NCI-H1694 treated with DMSO at 0.1 percent for 48 hours (cell line): ENCODE measurements around the gene PACS2.

ENCODE experiments used
- DNase-seq: peaks from one replicate; lab custom pipeline; 2025; lab: John Stamatoyannopoulos, UW

Gene PACS2

DNA sequence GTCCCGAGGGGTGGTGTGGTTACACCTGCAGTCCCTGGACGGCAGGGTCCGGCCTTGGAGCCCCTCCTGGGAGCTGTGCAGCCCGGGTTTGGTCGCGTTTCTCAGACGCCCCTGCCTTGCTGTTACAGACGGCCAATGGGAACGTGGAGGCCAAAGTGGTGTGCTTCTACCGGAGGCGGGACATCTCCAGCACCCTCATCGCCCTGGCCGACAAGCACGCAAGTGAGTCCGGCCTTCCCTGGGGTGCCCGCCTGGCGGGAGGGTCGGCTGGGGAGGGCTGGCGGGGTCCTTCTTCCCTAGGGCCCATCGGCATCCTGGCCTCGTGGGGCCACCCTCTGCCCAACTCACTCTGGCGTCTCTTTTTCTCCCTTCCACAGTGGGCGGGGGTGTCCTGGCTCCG lies 130.7 kb downstream of the PACS2 start:
- DNase-seq: no peak

DNA sequence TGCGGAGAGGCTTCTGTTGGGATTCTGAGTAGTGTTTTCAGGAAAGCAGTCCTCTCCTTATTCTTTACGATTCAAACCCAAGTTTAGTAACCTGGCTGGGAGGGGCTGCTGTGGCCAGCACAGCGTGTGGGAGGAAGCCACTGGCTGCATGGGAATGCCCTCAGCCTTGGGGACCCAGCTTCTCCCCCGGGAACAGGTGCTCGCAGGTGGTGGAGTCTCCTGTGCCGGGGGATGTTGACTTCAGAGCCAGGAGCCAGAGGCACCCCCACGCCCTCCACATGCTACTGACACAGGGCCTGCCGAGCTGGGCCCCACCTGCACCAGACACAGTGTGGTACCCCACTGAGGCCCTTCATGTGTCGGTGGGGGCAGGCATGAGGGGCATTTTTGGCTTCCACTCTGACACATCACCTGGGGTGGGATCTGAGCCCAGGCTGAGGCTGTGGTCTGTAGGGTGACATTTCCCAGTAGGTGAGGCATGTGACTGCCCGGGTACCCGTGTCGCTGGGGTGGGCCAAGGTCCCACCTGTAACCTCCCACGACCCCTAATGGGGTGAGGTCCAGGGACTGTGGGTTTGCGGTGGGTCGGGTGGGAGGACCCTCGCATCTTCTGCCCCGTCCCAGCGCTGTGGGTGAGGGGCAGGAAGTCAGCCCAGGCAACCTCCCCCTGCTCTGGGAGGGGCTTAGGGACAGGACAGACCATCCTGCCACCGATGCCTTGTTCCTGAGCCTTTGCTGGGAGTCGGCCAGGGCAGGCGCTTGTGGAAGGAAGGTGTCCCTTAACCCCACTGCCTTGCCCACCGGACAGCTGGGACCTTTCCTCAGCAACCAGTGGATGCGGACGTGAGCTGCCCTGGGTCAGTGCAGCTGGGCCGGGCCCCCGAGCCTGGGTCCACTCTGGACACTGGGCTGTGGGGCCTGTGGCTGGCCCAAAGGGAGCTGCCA lies 131.6 kb downstream of the PACS2 start:
- DNase-seq: no peak

DNA sequence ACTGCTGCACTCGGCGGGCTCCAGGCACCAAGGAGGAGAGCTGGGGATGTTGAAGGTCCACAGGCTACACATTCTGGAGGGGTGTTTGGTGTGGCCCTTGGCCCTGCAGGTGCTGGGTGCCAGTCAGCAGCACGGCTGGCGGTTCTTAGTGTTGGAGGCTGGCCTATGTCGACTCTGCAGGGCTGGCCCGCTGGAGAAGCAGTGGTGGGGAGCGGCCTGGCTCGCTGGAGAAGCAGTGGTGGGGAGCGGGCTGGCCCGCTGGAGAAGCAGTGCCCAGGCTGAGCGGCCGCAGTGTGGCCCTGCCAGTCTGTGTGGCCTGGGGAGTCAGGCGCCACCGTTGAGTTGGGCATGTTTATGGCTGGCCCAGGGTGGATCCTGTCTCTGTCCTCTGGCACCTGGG lies 132.4 kb downstream of the PACS2 start:
- DNase-seq: no peak
